ENCODE measurements around the gene KCNC3. TPM values are rescaled to one million over a fixed set of nuclear protein-coding genes. Genes with fewer than 3 reads are reported as not detected.

The KCNC3 gene
- 0.33 and 0.43 TPM in 2 replicates for total RNA-seq

GRCh38 chr19:50329146-50329925 is at the start of gene KCNC3:
TSS of gene KCNC3 (minus strand) at chr19:50329377. CDS start at chr19:50329082, 295 bp downstream.

GRCh38 chr19:50376166-50377050 is 47.2 kb upstream of the KCNC3 start, which contains the start of gene NR1H2:
TSS of gene NR1H2 (plus strand) at chr19:50376457. CDS start at chr19:50377606, 1,149 bp downstream.

DNA sequence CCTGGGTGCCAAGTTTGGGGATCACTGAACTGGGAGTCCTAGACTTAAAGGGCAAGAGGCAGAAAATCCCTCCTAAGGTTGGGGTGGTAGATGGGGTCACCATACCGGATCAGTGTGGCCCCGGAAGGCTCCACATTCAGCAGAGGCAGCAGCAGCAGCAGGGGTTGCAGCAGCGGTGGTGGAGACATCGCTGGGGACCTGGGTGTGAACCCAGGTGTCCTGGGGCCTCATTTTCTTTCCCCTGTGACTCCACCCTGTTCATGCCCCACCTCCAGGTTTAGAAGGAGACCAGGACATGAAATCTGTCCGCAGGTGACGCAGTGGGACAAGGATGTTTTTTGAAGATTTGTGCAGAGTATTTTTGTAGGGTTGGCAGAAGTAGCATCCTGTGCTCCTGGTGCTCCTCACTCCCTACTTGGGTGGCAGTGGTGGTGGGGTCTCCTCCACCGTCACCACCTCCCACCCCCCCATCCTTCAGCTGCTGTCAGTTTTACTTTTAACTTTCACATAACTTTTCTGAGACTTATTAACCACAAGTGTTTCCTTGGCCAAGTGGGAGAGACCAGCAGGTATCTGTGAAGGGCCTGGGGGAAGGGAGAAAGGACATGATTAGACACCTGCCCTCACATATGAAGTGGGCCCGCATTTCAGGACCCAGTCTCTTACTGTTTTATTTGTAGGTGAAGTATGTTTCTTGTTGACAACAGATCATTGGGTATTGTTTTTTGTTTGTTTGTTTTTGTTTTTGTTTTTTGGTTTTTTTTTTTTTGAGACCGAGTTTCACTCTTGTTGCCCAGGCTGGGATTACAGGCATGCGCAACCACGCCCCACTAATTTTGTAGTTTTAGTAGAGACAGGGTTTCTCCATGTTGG is 36.5 kb upstream of the KCNC3 start, which contains the start of gene NAPSA:
TSS of gene NAPSA (minus strand) at position 206 of the 873 bp plus-strand sequence. CDS start at position 188, 18 bp downstream.

Other genes with a start within 250 kb of the KCNC3 start
- not detected in 2 replicates for gene IZUMO2, start 166.1 kb downstream of the KCNC3 start, total RNA-seq
- gene MYH14, start 125.8 kb downstream of the KCNC3 start, total RNA-seq = under 0.01 and 0.09 TPM in 2 replicates
- under 0.01 and 0.11 TPM in 2 replicates for gene NAPSA, start 36.3 kb upstream of the KCNC3 start, total RNA-seq
- 53.5 and 66.0 TPM in 2 replicates for gene NR1H2, start 47.1 kb upstream of the KCNC3 start, total RNA-seq
- 24.1 and 33.6 TPM in 2 replicates for gene POLD1, start 55.0 kb upstream of the KCNC3 start, total RNA-seq
- not detected in 2 replicates for gene SPIB, start 89.6 kb upstream of the KCNC3 start, total RNA-seq
- gene MYBPC2, start 103.5 kb upstream of the KCNC3 start, total RNA-seq = under 0.01 TPM in 2 replicates
- 75.2 and 81.7 TPM in 2 replicates for gene EMC10, start 147.1 kb upstream of the KCNC3 start, total RNA-seq
- 0.11 and 0.17 TPM in 2 replicates for gene GARIN5A, start 147.5 kb upstream of the KCNC3 start, total RNA-seq
- gene JOSD2, start 181.8 kb upstream of the KCNC3 start, total RNA-seq = 22.5 and 25.8 TPM in 2 replicates
- not detected in 2 replicates for gene ASPDH, start 184.5 kb upstream of the KCNC3 start, total RNA-seq
- gene LRRC4B, start 239.1 kb upstream of the KCNC3 start, total RNA-seq = under 0.01 TPM in 2 replicates